A549 (cell line): ENCODE data around the gene PHPT1.

Source experiments
- EP300 ChIP-seq, 2 experiments: fragments of >200 bp; sonication (Bioruptor Twin); formaldehyde crosslinking; IDR thresholded peaks; 2 replicates in 1 of 2; 3 replicates in 1 of 2; pipeline ENCODE4 v1.6.1; 2016 to 2017
- RCOR1 ChIP-seq: fragments of 150-350 bp; IDR thresholded peaks from 2 replicates; pipeline ENCODE4 v1.6.1; 2014; ENCODE audit warnings: antibody characterized with exemption, low read length, low read depth
- TF ChIP-seq, protein P1 (sequence below): fragments of >200 bp; sonication (Bioruptor Twin); formaldehyde crosslinking; IDR thresholded peaks from 3 replicates; pipeline ENCODE4 v1.5.1; 2016

DNA sequence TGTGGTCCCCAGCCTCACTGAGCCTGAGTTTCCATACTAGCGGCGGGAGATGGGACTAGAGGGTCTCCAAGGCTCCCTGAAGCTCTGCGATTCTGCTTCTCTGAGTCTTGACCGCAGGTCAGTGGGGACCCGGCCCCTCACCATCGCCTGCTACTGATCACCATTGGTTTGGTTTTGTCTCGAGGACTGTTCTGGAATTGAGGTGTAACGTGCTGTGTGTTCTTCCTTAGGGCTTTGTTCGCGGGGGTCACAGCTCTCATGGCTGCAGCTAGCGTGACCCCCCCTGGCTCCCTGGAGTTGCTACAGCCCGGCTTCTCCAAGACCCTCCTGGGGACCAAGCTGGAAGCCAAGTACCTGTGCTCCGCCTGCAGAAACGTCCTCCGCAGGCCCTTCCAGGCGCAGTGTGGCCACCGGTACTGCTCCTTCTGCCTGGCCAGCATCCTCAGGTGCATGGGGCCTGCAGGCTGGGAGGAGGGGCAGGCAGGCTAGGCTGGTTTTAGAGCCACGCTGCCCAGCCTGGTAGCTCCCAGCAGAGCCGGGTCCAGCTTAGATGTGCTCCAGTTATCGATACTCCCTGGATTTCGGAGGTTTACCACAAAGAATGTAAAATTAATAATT, 49.4 kb downstream of the PHPT1 start:
- TF ChIP-seq, protein P1, sequence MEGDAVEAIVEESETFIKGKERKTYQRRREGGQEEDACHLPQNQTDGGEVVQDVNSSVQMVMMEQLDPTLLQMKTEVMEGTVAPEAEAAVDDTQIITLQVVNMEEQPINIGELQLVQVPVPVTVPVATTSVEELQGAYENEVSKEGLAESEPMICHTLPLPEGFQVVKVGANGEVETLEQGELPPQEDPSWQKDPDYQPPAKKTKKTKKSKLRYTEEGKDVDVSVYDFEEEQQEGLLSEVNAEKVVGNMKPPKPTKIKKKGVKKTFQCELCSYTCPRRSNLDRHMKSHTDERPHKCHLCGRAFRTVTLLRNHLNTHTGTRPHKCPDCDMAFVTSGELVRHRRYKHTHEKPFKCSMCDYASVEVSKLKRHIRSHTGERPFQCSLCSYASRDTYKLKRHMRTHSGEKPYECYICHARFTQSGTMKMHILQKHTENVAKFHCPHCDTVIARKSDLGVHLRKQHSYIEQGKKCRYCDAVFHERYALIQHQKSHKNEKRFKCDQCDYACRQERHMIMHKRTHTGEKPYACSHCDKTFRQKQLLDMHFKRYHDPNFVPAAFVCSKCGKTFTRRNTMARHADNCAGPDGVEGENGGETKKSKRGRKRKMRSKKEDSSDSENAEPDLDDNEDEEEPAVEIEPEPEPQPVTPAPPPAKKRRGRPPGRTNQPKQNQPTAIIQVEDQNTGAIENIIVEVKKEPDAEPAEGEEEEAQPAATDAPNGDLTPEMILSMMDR = no peak
- TF ChIP-seq EP300 (IDR thresholded peaks at IDR 0.05) (no peak), RCOR1 (no peak)
